Ascending aorta (tissue), 2 donors: ENCODE measurements around the gene NECAB3. TPM values are rescaled to one million over a fixed set of nuclear protein-coding genes. Genes with fewer than 3 reads are reported as not detected.
A peak's percentile ranks its signal among the peaks of the same experiment; 100 is the strongest.

Source experiments
- DNase-seq, 2 donors: peaks; one replicate each; pipeline ENCODE4 v3.0.0-alpha.2; 2019; ENCODE audit warnings: low spot score in 2 of 2
- H3K27ac ChIP-seq, 2 donors: fragments of 200-600 bp; sonication (generic); one replicate each; pipeline ENCODE4 v1.5.1; 2016 to 2017; ENCODE audit warnings: mild to moderate bottlenecking in 1 of 2
- H3K27me3 ChIP-seq: fragments of 200-600 bp; sonication (generic); one replicate; pipeline ENCODE4 v1.5.1; 2017
- H3K36me3 ChIP-seq, 2 donors: fragments of 200-600 bp; sonication (generic); one replicate each; pipeline ENCODE4 v1.5.1; 2016
- H3K4me1 ChIP-seq, 2 donors: fragments of 200-600 bp; sonication (generic); one replicate each; pipeline ENCODE4 v1.5.1; 2016 to 2017; ENCODE audit warnings: mild to moderate bottlenecking in 1 of 2
- H3K4me3 ChIP-seq, 2 donors: fragments of 200-600 bp; sonication (generic); one replicate each; pipeline ENCODE4 v1.5.1; 2016 to 2017; ENCODE audit warnings: mild to moderate bottlenecking in 1 of 2
- H3K9me3 ChIP-seq, 2 donors: fragments of 200-600 bp; sonication (generic); one replicate each; pipeline ENCODE4 v1.5.1; 2016
- intact Hi-C: fragments of 100-400 bp; cut with DNase I; formaldehyde crosslinking; loops from one replicate; pipeline ENCODE4 v1.15.1; 2023
- total RNA-seq: library from RNA; depleted of rRNA; stranded (reverse); fragments of >200 nt; gene quantifications from one replicate; pipeline ENCODE4 v1.1.0, GENCODE V29; 2016
- TF ChIP-seq, protein P1 (sequence below), 3 experiments: fragments of 200-600 bp in 2 of 3; fragments of 450-650 bp in 1 of 3; sonication (generic) in 2 of 3; IDR thresholded peaks; one replicate each; pipeline ENCODE4 v1.5.1; 2016 to 2019; ENCODE audit warnings: antibody characterized with exemption in 3 of 3, mild to moderate bottlenecking in 1 of 3, moderate library complexity in 1 of 3

NECAB3 gene
- total RNA-seq, 1 donor from 2014 or later: 21.3 TPM

GRCh38 chr20:33667676-33668465 lies 6.4 kb downstream of the NECAB3 start:
- no peaks in the 10 kb centered on the region for H3K9me3 ChIP-seq
- H3K36me3 ChIP-seq: no peaks in the 10 kb centered on the region
- H3K27ac ChIP-seq: peak overlapping the region; percentile 88 to 93
- H3K4me1 ChIP-seq: peaks cover 7 to 47% of the 10 kb centered on the region in 2 donors
- TF ChIP-seq, protein P1, sequence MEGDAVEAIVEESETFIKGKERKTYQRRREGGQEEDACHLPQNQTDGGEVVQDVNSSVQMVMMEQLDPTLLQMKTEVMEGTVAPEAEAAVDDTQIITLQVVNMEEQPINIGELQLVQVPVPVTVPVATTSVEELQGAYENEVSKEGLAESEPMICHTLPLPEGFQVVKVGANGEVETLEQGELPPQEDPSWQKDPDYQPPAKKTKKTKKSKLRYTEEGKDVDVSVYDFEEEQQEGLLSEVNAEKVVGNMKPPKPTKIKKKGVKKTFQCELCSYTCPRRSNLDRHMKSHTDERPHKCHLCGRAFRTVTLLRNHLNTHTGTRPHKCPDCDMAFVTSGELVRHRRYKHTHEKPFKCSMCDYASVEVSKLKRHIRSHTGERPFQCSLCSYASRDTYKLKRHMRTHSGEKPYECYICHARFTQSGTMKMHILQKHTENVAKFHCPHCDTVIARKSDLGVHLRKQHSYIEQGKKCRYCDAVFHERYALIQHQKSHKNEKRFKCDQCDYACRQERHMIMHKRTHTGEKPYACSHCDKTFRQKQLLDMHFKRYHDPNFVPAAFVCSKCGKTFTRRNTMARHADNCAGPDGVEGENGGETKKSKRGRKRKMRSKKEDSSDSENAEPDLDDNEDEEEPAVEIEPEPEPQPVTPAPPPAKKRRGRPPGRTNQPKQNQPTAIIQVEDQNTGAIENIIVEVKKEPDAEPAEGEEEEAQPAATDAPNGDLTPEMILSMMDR (IDR thresholded peaks at IDR 0.05): peak; percentile 94 to 96 (median 94)
- H3K27me3 ChIP-seq: no peaks in the 10 kb centered on the region
- peak in 1 of 2 donors; percentile 90 for DNase-seq
- peak overlapping the region; percentile 65 to 70 for H3K4me3 ChIP-seq
- intact Hi-C loops: loop anchor here (2.0 to 5.0 kb wide), 4 partner anchors 63 to 324 kb away; partner anchors contain the start of genes RALY, SNTA1 and ZNF341

DNA sequence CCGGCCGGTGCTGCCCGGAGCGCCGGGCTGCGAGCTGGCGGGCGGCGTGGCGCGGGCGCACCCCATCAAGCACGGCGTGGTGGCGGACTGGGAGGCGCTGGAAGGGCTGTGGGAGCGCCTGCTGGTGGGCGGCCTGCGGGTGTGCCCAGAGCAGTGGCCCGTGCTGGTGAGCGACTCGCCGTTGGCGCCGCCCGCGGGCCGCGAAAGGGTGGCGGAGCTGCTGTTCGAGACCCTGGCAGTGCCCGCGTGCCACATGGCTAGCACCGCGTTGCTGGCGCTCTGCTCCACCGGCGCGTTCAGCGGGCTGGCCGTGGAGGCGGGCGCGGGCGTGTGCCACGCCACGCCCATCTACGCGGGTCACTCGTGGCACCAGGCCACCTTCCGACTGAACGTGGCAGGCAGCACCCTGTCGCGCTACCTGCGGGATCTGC lies 7.0 kb downstream of the NECAB3 start:
- no peaks in the 10 kb centered on the region for H3K9me3 ChIP-seq
- H3K27me3 ChIP-seq: no peaks in the 10 kb centered on the region
- peak overlapping the region; percentile 65 to 70 for H3K4me3 ChIP-seq
- intact Hi-C loops: loop anchor here (2.0 to 5.0 kb wide), 4 partner anchors 64 to 325 kb away; partner anchors contain the start of genes RALY, SNTA1 and ZNF341
- TF ChIP-seq, protein P1 (IDR thresholded peaks at IDR 0.05): no peak
- peak in 1 of 2 donors; percentile 85 for DNase-seq
- H3K36me3 ChIP-seq: no peaks in the 10 kb centered on the region
- H3K27ac ChIP-seq: peak overlapping the region; percentile 88 to 93
- peaks cover 9 to 44% of the 10 kb centered on the region in 2 donors for H3K4me1 ChIP-seq

DNA sequence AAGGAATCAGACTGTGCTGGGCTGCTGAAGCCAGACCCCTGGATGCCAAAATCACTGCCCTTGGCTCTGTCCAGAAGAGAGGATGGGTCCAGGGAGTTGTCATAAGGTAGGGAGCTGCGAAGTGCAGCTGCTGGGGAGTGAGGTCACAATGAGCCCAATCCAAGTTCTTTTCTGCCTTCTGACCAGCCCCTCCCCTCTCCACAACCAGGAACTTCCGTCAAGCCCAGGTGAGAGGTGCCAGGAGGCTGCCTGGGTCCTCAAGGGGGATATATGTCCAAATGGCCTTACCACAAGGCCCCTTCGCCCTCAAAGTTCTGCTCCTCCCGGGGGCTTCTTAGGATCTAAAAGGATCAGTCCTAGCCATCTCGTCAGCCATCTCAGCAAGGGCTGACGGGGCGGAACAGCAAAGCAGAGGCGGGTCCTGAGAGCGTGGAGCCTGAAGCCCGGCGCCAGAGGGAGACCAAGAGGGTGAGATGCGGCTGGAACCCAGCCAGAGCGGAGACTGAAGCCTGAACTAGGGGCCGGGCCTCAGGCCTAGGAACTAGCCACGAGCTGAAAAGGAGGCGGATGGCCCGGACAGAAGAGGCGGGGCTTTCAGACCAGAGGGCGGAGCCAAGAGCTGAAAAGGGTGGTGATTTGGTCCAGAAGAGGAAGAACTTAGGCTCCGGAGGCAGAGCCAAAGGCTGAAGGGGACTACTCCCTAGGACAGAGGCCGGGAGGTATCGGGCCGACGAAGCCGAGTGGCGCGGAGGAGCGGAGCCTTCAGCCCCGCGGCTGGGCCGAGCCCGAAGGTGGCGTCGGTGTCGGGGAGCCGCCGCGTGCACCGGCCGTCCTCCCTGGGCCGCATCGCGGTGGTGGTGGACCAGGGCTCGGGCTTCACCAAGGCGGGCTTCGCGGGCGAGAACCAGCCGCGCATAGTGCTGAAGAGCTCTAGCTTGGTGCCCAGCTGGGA lies 7.7 kb downstream of the NECAB3 start, which contains the start of gene ACTL10:
Gene ACTL10 (plus strand): TSS at position 651 of the 952 bp plus-strand sequence. CDS start 555 bp downstream, outside the sequence.
- Histone ChIP-seq H3K27ac (peak within 1 kb of the TSS; percentile 88 to 93), H3K4me1 (peaks cover 9 to 40% of the 10 kb centered on the region in 2 donors)

GRCh38 chr20:33664762-33665144 lies 9.5 kb downstream of the NECAB3 start:
- Histone ChIP-seq H3K36me3 (peaks cover 4 to 6% of the 10 kb centered on the region in 2 donors), H3K27ac (peak overlapping the region; percentile 96), H3K4me3 (no peak overlapping the region), H3K27me3 (no peaks in the 10 kb centered on the region), H3K4me1 (peaks cover 9 to 26% of the 10 kb centered on the region in 2 donors), H3K9me3 (no peaks in the 10 kb centered on the region)
- peak in 1 of 2 donors; percentile 59 for DNase-seq
- TF ChIP-seq, protein P1 (IDR thresholded peaks at IDR 0.05): no peak
- intact Hi-C loops: loop anchor here (5.0 kb wide), 3 partner anchors 207 to 328 kb away; partner anchors contain the start of genes RALY and SNTA1

More for the DNA sequence above, 7.7 kb downstream of the NECAB3 start, which contains the start of gene ACTL10:
- TF ChIP-seq, protein P1 (IDR thresholded peaks at IDR 0.05): peak in 2 of 3 experiments; percentile 43 to 44
- H3K27me3 ChIP-seq: no peaks in the 10 kb centered on the region
- peak within 1 kb of the TSS; percentile 65 to 70 for H3K4me3 ChIP-seq
- peak; percentile 95 to 99 for DNase-seq
- H3K36me3 ChIP-seq: no peaks in the 10 kb centered on the region
- H3K9me3 ChIP-seq: no peaks in the 10 kb centered on the region
- intact Hi-C loops: loop anchor here (2.0 to 5.0 kb wide), 4 partner anchors 64 to 326 kb away; partner anchors contain the start of genes RALY, SNTA1 and ZNF341
